Heart right ventricle (tissue), 16 donors: ENCODE results near the gene CCDC175. TPM values are rescaled to one million over a fixed set of nuclear protein-coding genes. Genes with fewer than 3 reads are reported as not detected.

Source experiments
- ATAC-seq, 8 donors: fragments of 200-7000 bp; cut with Tn5 transposase; one replicate each; pipeline ENCODE4 v1.9.1; 2020; ENCODE audit warnings: mild to moderate bottlenecking in 8 of 8, moderate library complexity in 8 of 8, moderate number of reproducible peaks in 1 of 8
- DNase-seq, 2 donors: peaks; one replicate each; pipeline ENCODE4 v3.0.0-alpha.2; 2020
- H3K27ac ChIP-seq, 10 donors: fragments of 200-600 bp; sonication (generic) in 2 of 10; one replicate each; pipeline versions ENCODE4 v1.5.0 to v1.8.0; 2020 to 2022; ENCODE audit warnings: mild to moderate bottlenecking in 3 of 10
- H3K27me3 ChIP-seq, 7 donors: fragments of 200-600 bp; one replicate each; pipeline ENCODE4 v1.8.0; 2021 to 2022; ENCODE audit warnings: mild to moderate bottlenecking in 2 of 7
- H3K36me3 ChIP-seq, 9 donors: fragments of 200-600 bp; sonication (generic) in 1 of 9; one replicate each; pipeline versions ENCODE4 v1.5.0 to v1.8.0; 2020 to 2022; ENCODE audit warnings: mild to moderate bottlenecking in 2 of 9
- H3K4me1 ChIP-seq, 9 donors: fragments of 200-600 bp; sonication (generic) in 1 of 9; one replicate each; pipeline versions ENCODE4 v1.5.0 to v1.8.0; 2020 to 2022; ENCODE audit warnings: mild to moderate bottlenecking in 4 of 9
- H3K4me3 ChIP-seq, 10 donors: fragments of 200-600 bp; sonication (generic) in 2 of 10; one replicate each; pipeline versions ENCODE4 v1.5.0 to v1.8.0; 2020 to 2022; ENCODE audit warnings: mild to moderate bottlenecking in 7 of 10, moderate library complexity in 2 of 10
- H3K9me3 ChIP-seq, 11 donors: fragments of 200-600 bp in 10 of 11; sonication (generic) in 2 of 11; one replicate each; pipeline versions ENCODE4 v1.5.0 to v1.8.0; 2013 to 2022; ENCODE audit warnings: mild to moderate bottlenecking in 2 of 11, control low read depth in 1 of 11, moderate library complexity in 1 of 11
- WGBS, 2 donors: extraction: QIAGEN DNeasy Blood & Tissue Kit; methylation state at CpG; one replicate each; pipeline ENCODE4 v1.1.7; 2013; ENCODE audit warnings: inconsistent platforms in 1 of 2; 5-methylcytosine and 5-hydroxymethylcytosine counted together
- intact Hi-C, 10 donors: fragments of 100-400 bp; cut with DNase I; formaldehyde crosslinking; loops; one replicate each; pipeline versions ENCODE4 v1.11.1 to v1.14.2; 2022
- polyA plus RNA-seq, 2 donors: library from polyadenylated mRNA; stranded (reverse); fragments of 200-250 nt; gene quantifications; one replicate each; pipeline ENCODE4 v1.2.3, GENCODE V29; 2013
- total RNA-seq, 10 donors: library from RNA; stranded (reverse); fragmentation: NEBNext Ultra II Directional in 3 of 10; extraction: Animal tissue kit (Norgen Biotek cat#: 25700) in 3 of 10; gene quantifications; one replicate each; pipeline versions ENCODE4 v1.2.1 to v1.2.4, GENCODE V29; 2021 to 2023
- TF ChIP-seq, protein P1 (sequence below), 9 donors: fragments of 200-600 bp; sonication (generic) in 2 of 9; IDR thresholded peaks; one replicate each; pipeline versions ENCODE4 v1.5.0 to v1.8.0; 2021 to 2022; ENCODE audit warnings: antibody characterized with exemption in 9 of 9, mild to moderate bottlenecking in 5 of 9, moderate library complexity in 1 of 9
- donor health status: Arrhythmogenic right ventricular cardiomyopathy.
- donor health status: ischemic (EF 13 %, LVEDD 7.1; RV severe dilation, severe dysfunction).
- donor health status: healthy with polysubstance abuse.
- donor health status: DM: no; HTN: yes; CAD: no.
- donor health status: DM: no; HTN: no; CAD: no.
- donor health status: ischemic (EF 25% LVEDD 6.9; RV normal size, moderate dysfunction).
- donor health status: ischemic (EF 25% LVEDD 5.7; RV mildly dilated, moderate dysfunction).
- donor health status: healthy.
- donor health status: DM: yes; HTN: yes; CAD: no.
- donor health status: Ischemic cardiomyopathy.
- donor health status: ischemic (EF 35%, LVEDD 5.7; RV mildly dilated, moderate dysfunction).
- donor health status: nonischemic (EF 11% LVEDD 7.7; RV severe dilation, severe dysfunction).
- donor health status: DM: yes; HTN: yes; CAD: no.
- donor health status: PGD.
- donor health status: ischemic (EF 29% LVEDD 5.4; RV normal size, mild dysfunction).
- donor health status: nonischemic (EF 23%, LVEDD 6.1; RV moderate dilation, normal function).

Gene CCDC175
- total and polyA plus RNA-seq, 12 donors = not detected

DNA sequence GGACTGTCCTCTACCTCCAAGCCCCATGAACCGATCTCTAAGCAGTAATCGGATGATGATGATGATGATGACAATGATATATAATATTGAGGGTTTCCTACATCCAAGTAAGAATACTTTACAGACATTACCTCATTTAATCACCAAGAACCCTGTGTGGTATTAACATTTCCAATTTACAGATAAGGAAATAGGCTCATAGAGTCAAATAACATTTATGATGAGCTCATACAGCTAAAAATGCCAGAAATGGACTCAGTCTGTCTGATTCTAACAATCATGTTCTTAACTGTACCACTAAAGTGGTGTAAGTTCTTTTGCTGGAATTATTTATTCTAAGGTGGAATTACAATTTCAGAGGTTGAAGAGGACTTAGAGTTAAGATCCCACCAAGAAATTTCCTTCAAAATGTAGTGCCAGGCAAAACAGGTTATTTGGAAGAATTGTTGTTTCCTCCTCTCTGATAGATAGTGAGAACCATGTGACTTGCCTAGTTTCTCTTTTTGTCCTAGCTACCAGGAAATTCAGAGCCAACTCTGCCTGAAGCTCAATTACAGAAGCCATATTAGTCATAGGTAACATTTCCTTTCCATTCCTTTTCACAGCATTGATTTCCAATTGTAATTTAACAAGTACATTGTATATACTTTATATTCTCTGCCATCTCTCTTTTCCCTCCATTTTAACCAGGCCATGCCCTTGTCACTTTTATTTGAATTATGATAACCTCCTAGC is 23.8 kb upstream of the CCDC175 start:
- H3K9me3 ChIP-seq = no peaks in the 10 kb centered on the region
- ATAC-seq (no peak), DNase-seq (no peak)
- intact Hi-C loops = no loop called here
- no peaks in the 10 kb centered on the region for H3K27me3 ChIP-seq
- no peak overlapping the region for H3K27ac ChIP-seq
- H3K4me3 ChIP-seq = no peak overlapping the region
- no peaks in the 10 kb centered on the region for H3K36me3 ChIP-seq
- no peaks in the 10 kb centered on the region for H3K4me1 ChIP-seq
- TF ChIP-seq, protein P1, sequence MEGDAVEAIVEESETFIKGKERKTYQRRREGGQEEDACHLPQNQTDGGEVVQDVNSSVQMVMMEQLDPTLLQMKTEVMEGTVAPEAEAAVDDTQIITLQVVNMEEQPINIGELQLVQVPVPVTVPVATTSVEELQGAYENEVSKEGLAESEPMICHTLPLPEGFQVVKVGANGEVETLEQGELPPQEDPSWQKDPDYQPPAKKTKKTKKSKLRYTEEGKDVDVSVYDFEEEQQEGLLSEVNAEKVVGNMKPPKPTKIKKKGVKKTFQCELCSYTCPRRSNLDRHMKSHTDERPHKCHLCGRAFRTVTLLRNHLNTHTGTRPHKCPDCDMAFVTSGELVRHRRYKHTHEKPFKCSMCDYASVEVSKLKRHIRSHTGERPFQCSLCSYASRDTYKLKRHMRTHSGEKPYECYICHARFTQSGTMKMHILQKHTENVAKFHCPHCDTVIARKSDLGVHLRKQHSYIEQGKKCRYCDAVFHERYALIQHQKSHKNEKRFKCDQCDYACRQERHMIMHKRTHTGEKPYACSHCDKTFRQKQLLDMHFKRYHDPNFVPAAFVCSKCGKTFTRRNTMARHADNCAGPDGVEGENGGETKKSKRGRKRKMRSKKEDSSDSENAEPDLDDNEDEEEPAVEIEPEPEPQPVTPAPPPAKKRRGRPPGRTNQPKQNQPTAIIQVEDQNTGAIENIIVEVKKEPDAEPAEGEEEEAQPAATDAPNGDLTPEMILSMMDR (IDR thresholded peaks at IDR 0.05) = no peak
- 78 to 86% methylated on average over 2 of the region's 2 CpGs for WGBS, 2 donors

DNA sequence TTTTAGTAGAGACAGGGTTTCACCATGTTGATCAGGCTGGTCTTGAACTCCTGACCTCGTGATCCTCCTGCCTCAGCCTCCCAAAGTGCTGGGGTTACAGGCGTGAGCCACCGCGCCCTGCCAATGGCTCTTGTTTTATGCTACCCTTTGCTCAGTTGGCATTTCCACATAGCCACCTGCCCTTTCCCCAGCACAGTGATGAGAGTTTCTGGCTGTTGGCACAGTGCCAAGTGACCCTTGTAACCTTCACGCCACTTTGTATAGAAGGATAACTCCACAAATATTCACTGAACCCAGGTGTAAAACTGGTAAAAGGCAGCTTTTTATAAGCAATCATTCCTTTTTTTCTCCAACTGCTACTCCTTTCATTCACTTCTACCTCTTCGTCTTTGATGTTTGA is 18.5 kb upstream of the CCDC175 start:
- WGBS, 2 donors = 76 to 78% methylated on average over 6 of the region's 6 CpGs
- TF ChIP-seq, protein P1 (IDR thresholded peaks at IDR 0.05) = no peak
- H3K4me1 ChIP-seq = no peaks in the 10 kb centered on the region
- no peaks in the 10 kb centered on the region for H3K36me3 ChIP-seq
- no peaks in the 10 kb centered on the region for H3K27me3 ChIP-seq
- H3K27ac ChIP-seq = no peak overlapping the region
- H3K9me3 ChIP-seq = peaks cover 0 to 11% (median 0%) of the 10 kb centered on the region in 11 donors
- intact Hi-C loops = no loop called here
- ATAC-seq (no peak), DNase-seq (no peak)
- H3K4me3 ChIP-seq = no peak overlapping the region

DNA sequence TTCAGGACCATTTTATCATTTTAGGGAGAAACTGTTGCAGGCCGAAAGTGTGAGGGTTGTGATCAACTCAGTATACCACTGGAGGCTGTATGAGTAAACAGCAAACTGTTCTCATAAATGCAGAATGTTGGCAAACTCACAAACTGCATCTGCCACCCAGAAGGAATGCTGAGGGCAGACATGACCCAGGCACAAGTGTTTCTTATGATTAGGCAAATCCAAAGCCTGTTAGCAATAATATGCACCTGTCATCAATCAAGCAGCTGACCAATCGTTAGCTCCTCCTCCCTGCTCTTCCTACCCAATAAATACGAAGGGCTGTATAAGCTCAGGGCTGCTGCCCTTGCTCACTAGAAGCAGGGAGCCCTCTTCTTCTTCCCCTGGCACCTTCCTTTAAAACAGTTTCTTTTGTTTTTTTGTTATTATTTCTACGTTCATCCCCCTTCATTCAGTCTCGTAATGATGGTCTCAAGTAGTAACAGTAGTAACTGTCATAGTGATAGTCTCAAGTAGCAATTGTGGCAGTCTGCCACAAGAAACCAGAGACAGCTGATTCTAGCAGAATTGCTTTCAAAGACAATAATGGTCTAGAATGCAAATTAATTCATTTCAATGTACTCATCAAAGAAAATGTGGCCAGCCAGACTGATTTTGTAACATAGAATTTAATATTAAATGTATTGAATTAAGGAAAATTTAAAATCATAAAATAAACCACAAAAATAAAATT is 15.2 kb upstream of the CCDC175 start:
- H3K9me3 ChIP-seq = peaks cover 0 to 11% (median 0%) of the 10 kb centered on the region in 11 donors
- no peaks in the 10 kb centered on the region for H3K36me3 ChIP-seq
- WGBS, 2 donors = 80 to 83% methylated on average over 5 of the region's 5 CpGs
- intact Hi-C loops = no loop called here
- peaks cover 0 to 3% (median 0%) of the 10 kb centered on the region in 7 donors for H3K27me3 ChIP-seq
- TF ChIP-seq, protein P1 (IDR thresholded peaks at IDR 0.05) = no peak
- ATAC-seq = no peak
- no peak for DNase-seq
- H3K4me1 ChIP-seq = no peaks in the 10 kb centered on the region
- H3K27ac ChIP-seq = no peak overlapping the region
- H3K4me3 ChIP-seq = no peak overlapping the region

DNA sequence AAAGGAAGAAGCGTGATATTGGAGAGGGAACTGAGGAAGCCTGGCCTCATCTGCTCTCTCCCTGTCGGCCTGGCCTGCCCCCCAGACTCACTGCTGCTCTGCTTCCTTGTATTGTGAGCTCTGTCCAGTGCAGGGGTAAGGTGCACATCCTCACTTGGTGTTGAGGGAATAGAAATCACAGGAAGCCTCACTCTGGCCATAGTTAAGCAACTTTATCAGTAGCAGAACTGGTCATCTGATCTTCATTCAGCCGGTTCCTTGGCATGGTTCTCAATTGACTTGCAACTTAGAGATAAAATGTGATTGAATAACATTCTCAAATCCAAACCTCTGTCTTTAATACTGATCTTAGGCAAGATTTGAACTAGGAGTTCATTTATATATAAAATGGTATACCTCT is 11.5 kb upstream of the CCDC175 start:
- Histone ChIP-seq H3K27me3 (peaks cover 0 to 3% (median 0%) of the 10 kb centered on the region in 7 donors), H3K4me3 (no peak overlapping the region), H3K4me1 (peaks cover 0 to 9% (median 0%) of the 10 kb centered on the region in 9 donors), H3K27ac (no peak overlapping the region), H3K9me3 (peaks cover 0 to 11% (median 0%) of the 10 kb centered on the region in 11 donors), H3K36me3 (no peaks in the 10 kb centered on the region)
- WGBS, 2 donors = 55 to 57% methylated on average over 3 of the region's 3 CpGs
- intact Hi-C loops = no loop called here
- TF ChIP-seq, protein P1 (IDR thresholded peaks at IDR 0.05) = no peak
- ATAC-seq = no peak
- DNase-seq = no peak
